Nephron (organoid): Measurements from ENCODE around the gene KIFC3.
"Not testable (repeated sequence)": the region's sequence is repeated elsewhere in the genome, so short reads cannot be mapped to it uniquely, and the experiment has no call there.

Source experiments
- H3K27ac Mint-ChIP-seq, 3 experiments: 2 replicates each; pipeline ENCODE4 v1.8.0; 2020; ENCODE audit warnings: mixed read lengths in 3 of 3, mild to moderate bottlenecking in 2 of 3, moderate library complexity in 1 of 3
- H3K27me3 Mint-ChIP-seq: 2 replicates; pipeline ENCODE4 v1.8.0; 2021; ENCODE audit warnings: low read depth, mild to moderate bottlenecking, moderate library complexity, mixed read lengths
- H3K36me3 Mint-ChIP-seq: 2 replicates; pipeline ENCODE4 v1.8.0; 2020; ENCODE audit warnings: low read depth, mixed read lengths
- H3K4me1 Mint-ChIP-seq: 2 replicates; pipeline ENCODE4 v1.8.0; 2020; ENCODE audit warnings: mixed read lengths
- H3K4me3 Mint-ChIP-seq, 3 experiments: 2 replicates each; pipeline ENCODE4 v1.8.0; 2020; ENCODE audit warnings: mild to moderate bottlenecking in 3 of 3, mixed read lengths in 3 of 3, moderate library complexity in 2 of 3
- H3K9me3 Mint-ChIP-seq: 2 replicates; pipeline ENCODE4 v1.8.0; 2020; ENCODE audit warnings: mixed read lengths
- TF ChIP-seq, protein P1 (sequence below), 3 experiments: fragments of 200-600 bp; sonication (generic); IDR thresholded peaks; one replicate each; pipeline ENCODE4 v1.5.0; 2021; ENCODE audit warnings: antibody characterized with exemption in 3 of 3; ENCODE audit not compliant: unreplicated experiment in 3 of 3

The KIFC3 gene

DNA sequence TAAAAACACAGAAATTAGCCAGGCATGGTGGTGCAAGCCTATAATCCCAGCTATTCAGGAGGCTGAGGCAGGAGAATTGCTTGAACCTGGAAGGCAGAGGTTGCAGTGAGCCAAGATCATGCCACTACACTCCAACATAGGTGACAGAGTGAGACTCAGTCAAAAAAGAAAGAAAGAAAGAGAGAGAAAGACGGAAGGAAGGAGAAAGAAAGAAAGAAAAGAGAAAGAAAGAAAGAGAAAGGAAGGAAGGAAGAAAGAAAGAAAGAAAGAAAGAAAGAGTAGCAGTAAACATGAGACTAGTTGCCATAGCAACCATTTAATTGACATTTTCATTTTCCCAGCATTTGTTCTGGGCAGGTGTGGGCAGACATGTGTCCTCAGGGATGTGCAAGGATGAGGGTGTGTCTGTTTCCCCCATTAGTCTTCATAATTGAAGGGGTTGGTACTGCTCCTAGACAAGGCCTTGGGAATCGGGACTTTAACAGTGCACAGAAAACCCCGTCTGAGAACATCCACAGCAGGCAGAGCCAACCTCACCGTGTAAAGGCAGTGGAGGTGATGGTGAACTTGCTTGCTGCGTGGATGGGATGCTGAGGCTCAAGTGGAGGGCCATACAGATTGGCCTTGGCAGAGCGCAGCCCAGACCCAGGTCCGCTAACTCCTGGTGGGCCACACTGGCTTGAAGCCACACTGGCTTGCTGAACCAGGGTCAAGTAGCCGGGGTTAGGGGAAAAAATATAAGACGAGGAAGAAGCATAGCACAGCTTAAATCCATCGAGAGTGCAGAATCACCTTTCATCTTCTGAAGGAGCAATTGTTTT is 35.2 kb upstream of the KIFC3 start:
- peak overlapping the region in 1 of 3 experiments; percentile 55 for H3K27ac Mint-ChIP-seq
- H3K4me1 Mint-ChIP-seq, result peaks cover 23% of the 10 kb centered on the region
- TF ChIP-seq, protein P1, sequence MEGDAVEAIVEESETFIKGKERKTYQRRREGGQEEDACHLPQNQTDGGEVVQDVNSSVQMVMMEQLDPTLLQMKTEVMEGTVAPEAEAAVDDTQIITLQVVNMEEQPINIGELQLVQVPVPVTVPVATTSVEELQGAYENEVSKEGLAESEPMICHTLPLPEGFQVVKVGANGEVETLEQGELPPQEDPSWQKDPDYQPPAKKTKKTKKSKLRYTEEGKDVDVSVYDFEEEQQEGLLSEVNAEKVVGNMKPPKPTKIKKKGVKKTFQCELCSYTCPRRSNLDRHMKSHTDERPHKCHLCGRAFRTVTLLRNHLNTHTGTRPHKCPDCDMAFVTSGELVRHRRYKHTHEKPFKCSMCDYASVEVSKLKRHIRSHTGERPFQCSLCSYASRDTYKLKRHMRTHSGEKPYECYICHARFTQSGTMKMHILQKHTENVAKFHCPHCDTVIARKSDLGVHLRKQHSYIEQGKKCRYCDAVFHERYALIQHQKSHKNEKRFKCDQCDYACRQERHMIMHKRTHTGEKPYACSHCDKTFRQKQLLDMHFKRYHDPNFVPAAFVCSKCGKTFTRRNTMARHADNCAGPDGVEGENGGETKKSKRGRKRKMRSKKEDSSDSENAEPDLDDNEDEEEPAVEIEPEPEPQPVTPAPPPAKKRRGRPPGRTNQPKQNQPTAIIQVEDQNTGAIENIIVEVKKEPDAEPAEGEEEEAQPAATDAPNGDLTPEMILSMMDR (IDR thresholded peaks at IDR 0.05; ENCODE audit: unreplicated experiment in 3 of 3), result no peak
- H3K4me3 Mint-ChIP-seq, result no peak overlapping the region
- no peaks in the 10 kb centered on the region for H3K36me3 Mint-ChIP-seq
- peaks cover 18% of the 10 kb centered on the region for H3K27me3 Mint-ChIP-seq
- no peaks in the 10 kb centered on the region for H3K9me3 Mint-ChIP-seq

DNA sequence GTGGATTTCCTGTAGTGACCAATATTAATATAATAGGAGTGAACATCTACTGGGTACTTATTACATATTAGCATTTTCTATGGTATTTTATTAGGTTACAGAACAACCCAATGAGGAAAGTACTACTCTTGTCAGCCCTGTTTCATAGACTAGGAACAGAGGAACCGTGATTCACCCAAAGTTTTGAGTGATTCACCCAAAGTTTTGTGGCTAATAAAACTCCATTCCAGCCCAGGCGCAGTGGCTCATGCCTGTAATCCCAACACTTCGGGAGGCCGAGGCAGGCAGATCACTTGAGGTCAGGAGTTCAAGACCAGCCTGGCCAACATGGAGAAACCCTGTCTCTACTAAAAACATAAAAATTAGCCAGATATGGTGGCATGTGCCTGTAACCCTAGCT is 33.1 kb upstream of the KIFC3 start:
- not testable (repeated sequence) for H3K4me3 Mint-ChIP-seq, H3K9me3 Mint-ChIP-seq, H3K27ac Mint-ChIP-seq, H3K36me3 Mint-ChIP-seq
- peaks cover 24% of the 10 kb centered on the region for H3K27me3 Mint-ChIP-seq
- H3K4me1 Mint-ChIP-seq, result peaks cover 18% of the 10 kb centered on the region

DNA sequence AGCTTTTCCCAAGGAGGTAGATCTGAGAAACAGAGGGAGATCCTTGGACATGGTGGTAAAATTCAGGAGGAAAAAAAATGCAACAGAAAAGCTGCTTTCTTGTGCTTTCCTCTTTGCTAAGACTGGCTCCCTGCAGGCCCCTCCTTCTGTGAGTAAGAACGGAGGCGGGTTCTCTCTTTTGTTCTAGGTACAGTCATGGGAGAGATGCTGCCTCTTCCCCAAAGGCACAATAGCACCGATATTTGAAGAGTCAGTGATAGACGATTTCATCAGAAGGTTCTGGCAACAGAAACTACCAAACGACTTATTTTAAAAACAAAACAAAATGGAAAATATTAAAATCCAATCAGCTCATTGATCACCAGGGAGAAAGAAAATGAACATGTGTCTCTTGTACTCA is 32.6 kb upstream of the KIFC3 start:
- TF ChIP-seq, protein P1 (IDR thresholded peaks at IDR 0.05; ENCODE audit: unreplicated experiment in 3 of 3), result no peak
- no peaks in the 10 kb centered on the region for H3K36me3 Mint-ChIP-seq
- no peak overlapping the region for H3K27ac Mint-ChIP-seq
- no peak overlapping the region for H3K4me3 Mint-ChIP-seq
- no peaks in the 10 kb centered on the region for H3K9me3 Mint-ChIP-seq
- peaks cover 24% of the 10 kb centered on the region for H3K27me3 Mint-ChIP-seq
- H3K4me1 Mint-ChIP-seq, result peaks cover 18% of the 10 kb centered on the region

DNA sequence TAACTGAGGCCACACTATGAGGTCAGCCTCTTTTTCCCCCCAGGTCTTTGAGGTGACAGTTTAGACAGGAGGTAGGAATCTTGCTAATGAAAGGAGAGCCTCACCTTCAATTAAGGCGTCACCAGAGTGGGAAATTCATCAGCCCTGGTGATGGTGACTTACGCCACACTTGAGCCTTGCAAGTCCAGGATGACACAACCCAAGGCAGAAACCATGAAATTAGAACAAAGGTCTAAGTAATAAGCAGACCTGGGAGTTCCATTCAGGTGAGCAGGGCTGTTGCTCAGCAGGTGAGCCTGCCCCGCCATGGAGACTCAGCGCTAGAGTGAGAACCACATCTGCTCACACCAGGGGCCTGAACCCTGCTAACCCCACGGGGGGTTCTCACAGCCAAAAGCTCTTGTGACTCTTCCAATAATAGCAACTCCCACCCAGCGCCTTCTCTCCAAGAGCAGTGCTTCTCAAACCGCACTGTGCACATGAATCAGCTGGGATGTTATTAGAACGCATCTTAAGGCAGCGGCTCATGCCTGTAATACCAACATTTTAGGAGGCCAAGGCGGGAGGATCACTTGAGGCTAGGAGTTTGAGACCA is 28.7 kb upstream of the KIFC3 start:
- Mint-ChIP-seq H3K9me3 (no peaks in the 10 kb centered on the region), H3K4me1 (peaks cover 20% of the 10 kb centered on the region), H3K4me3 (no peak overlapping the region), H3K27ac (no peak overlapping the region), H3K27me3 (peaks cover 14% of the 10 kb centered on the region), H3K36me3 (no peaks in the 10 kb centered on the region)
- TF ChIP-seq, protein P1 (IDR thresholded peaks at IDR 0.05; ENCODE audit: unreplicated experiment in 3 of 3), result no peak

DNA sequence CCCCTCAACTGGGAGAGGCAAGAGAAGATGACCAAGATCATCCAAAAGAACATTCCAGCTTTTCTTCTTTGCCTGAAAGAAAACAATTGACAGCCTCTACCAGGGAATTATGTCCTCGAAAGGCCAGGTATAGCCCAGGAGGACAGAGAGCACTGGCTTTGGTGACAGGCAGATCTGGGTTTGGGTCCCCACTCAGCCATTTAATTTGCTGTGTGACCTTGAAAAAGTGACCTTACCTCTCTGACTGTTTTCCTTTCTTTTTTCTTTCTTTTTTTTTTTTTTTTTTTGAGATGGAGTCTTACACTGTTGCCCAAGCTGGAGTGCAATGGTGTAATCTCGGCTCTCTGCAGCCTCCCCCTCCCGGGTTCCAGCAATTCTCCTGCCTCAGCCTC is 27.7 kb upstream of the KIFC3 start:
- Mint-ChIP-seq H3K36me3 (no peaks in the 10 kb centered on the region), H3K27ac (no peak overlapping the region), H3K4me1 (peaks cover 29% of the 10 kb centered on the region)

More for the DNA sequence above, 27.7 kb upstream of the KIFC3 start:
- Mint-ChIP-seq H3K4me3 (no peak overlapping the region), H3K27me3 (peaks cover 14% of the 10 kb centered on the region), H3K9me3 (no peaks in the 10 kb centered on the region)
- TF ChIP-seq, protein P1 (IDR thresholded peaks at IDR 0.05; ENCODE audit: unreplicated experiment in 3 of 3), result no peak
